Body of pancreas (tissue), 4 donors: ENCODE results near the gene HTRA3.

Experiments used
- POLR2A ChIP-seq, 3 donors: fragments of 450-650 bp; IDR thresholded peaks; one replicate each; pipeline ENCODE4 v1.6.1; 2016; ENCODE audit warnings: antibody characterized with exemption in 3 of 3, mild to moderate bottlenecking in 2 of 3
- TF ChIP-seq, protein P1 (sequence below), 7 experiments: fragments of 450-650 bp in 4 of 7; fragments of 200-600 bp in 3 of 7; sonication (generic) in 3 of 7; IDR thresholded peaks; one replicate each; pipeline ENCODE4 v1.5.1; 2016 to 2019; ENCODE audit warnings: antibody characterized with exemption in 7 of 7

- TF ChIP-seq, protein P1, sequence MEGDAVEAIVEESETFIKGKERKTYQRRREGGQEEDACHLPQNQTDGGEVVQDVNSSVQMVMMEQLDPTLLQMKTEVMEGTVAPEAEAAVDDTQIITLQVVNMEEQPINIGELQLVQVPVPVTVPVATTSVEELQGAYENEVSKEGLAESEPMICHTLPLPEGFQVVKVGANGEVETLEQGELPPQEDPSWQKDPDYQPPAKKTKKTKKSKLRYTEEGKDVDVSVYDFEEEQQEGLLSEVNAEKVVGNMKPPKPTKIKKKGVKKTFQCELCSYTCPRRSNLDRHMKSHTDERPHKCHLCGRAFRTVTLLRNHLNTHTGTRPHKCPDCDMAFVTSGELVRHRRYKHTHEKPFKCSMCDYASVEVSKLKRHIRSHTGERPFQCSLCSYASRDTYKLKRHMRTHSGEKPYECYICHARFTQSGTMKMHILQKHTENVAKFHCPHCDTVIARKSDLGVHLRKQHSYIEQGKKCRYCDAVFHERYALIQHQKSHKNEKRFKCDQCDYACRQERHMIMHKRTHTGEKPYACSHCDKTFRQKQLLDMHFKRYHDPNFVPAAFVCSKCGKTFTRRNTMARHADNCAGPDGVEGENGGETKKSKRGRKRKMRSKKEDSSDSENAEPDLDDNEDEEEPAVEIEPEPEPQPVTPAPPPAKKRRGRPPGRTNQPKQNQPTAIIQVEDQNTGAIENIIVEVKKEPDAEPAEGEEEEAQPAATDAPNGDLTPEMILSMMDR (IDR thresholded peaks at IDR 0.05) = no peak
- TF ChIP-seq POLR2A (IDR thresholded peaks at IDR 0.05) = no peak
Measured at GRCh38 chr4:8294775-8295174, 25.2 kb downstream of the HTRA3 start.
